VCaP (cell line): ENCODE measurements around the gene GPC1.

ENCODE experiments used
- H3K27ac ChIP-seq: fragments of 450-650 bp; 2 replicates; pipeline ENCODE4 v1.5.1; 2017
- TF ChIP-seq, protein P1 (sequence below): fragments of 450-650 bp; conservative IDR thresholded peaks from 2 replicates; pipeline ENCODE4 v1.5.1; 2017; ENCODE audit warnings: mild to moderate bottlenecking, moderate library complexity

GPC1 gene

DNA sequence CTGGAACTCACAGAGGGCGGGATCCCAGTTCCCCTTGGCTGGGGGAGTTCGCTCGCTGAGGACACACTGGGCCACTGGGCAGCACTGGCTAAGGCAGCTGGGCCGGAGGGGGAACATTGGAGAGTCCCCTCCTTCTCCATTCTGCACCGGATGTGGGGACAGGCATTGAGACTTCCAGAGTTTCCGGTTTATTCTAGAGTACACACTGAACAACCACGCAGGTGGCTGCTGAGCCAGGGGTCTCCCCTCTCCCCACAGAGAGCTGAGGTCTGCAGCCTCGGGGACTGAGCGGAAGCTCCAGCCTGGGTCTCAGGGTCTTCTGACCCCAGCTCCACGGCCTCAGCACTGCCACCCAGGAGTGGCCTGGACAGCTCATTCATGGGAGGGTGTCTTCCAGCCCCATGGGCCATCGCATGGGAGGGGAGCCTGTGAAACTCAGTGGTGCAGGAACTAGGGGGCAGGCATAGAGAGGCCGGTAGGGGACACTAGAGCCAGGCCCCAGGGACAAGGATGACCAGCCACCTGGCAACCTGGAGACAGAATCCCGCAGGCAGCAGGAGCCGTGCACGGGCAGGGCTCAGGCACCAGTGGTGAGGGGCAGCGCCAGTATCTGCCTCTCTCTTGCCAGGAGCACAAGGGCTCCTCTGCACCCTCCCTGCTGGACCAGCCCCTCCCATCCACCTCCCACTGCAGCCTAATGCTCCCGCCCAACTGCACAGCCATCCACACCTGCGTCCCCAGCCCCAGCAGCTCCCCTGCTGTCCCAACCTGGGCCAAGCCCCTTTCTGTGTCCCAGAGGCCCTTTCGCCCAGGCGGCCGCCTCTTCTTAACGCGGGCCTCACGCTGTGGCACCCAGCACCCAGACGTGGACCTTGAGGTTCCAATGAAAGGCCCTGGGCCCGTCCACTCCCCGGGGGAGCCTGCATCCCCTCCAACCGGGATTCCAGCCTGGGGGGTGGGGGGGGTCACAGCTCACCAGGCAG, 45.1 kb upstream of the GPC1 start:
- H3K27ac ChIP-seq, result no peak overlapping the region
- TF ChIP-seq, protein P1, sequence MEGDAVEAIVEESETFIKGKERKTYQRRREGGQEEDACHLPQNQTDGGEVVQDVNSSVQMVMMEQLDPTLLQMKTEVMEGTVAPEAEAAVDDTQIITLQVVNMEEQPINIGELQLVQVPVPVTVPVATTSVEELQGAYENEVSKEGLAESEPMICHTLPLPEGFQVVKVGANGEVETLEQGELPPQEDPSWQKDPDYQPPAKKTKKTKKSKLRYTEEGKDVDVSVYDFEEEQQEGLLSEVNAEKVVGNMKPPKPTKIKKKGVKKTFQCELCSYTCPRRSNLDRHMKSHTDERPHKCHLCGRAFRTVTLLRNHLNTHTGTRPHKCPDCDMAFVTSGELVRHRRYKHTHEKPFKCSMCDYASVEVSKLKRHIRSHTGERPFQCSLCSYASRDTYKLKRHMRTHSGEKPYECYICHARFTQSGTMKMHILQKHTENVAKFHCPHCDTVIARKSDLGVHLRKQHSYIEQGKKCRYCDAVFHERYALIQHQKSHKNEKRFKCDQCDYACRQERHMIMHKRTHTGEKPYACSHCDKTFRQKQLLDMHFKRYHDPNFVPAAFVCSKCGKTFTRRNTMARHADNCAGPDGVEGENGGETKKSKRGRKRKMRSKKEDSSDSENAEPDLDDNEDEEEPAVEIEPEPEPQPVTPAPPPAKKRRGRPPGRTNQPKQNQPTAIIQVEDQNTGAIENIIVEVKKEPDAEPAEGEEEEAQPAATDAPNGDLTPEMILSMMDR, result no peak

DNA sequence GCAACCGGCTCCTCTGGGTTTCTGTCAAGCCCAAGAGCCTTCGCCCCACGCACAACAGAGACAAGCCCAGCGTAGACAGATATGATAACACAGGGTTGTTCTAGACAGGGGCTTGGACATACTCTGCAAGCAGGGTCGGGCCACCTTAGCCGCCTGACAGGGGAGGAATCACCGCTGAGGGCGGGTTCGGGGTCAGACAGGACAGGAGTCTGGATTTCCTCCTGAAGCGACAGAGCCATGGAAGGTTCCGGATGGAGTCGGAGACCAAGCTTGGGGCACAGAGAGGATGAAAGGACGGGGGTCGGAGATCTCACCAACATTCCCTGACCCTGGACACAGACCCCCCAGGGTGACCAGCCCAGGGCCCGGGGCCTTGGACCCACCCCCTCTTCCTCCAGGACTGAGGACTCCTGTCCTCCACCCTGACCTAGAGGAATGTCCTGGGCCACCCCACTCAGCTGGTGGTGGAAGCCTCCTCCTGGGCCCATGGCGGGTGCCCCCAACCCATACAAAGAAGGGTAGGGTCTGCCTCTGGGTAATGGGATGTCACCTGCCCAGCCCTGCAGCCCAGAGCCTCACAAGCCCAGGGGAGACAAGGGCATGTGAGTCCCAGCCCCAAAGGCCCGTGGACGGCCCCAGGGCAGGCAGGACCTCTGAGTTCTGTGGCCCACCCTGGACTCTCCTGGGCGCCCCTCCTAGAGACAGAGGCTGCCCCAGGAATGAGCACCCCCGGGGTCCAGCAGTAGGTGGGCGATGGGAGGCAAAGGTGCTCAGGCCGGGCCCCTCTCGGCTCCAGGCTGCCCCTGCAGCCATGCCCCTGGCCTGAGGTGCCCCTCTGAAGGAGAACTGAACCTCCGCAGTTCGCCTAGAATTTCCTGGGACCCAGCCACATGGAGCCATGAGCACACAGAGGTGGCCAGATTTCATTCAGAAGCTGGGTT, 44.1 kb upstream of the GPC1 start:
- TF ChIP-seq, protein P1, result no peak
- no peak overlapping the region for H3K27ac ChIP-seq

DNA sequence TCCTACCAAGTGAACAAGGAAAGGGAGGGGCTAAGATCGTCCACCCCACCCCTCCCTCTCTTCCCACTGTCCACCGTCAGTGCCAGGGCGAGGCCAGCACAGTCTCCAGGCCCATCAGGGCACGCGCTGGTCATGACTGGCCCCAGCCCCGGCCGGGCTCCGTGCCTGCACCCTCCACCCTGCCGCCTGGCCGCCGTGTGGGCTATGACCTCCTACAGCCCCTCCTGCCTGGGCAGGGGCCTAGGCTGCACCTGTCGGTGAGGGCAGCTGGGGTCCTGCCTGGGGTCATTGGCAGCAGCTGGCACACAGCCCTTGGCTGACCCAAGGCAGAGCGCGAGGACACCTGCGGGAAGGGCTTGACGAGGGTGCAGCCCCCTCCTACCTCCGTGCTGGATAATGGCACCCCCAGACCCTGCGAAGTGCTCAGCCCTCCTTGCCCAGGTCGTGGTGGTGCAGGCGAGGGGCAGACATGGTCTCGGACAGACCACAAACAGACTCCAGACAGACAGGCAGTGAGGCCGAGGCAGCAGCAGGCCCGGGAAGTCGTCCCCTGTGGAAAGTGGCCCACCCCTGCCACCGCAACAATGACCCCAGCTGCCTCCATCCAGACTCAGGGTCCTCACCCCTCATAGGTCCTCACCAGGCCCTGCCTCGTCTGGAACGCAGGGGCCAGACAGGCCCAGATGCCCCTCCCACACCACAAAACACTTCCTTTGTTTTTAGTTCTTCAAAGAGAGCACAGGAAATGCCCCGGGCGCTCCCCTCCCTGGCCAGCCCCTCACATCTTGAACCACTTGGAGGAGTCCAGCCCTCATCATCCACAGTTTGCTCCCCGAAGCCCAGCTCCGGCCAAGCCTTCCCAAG, 43.1 kb upstream of the GPC1 start:
- H3K27ac ChIP-seq, result no peak overlapping the region
- TF ChIP-seq, protein P1, result no peak

DNA sequence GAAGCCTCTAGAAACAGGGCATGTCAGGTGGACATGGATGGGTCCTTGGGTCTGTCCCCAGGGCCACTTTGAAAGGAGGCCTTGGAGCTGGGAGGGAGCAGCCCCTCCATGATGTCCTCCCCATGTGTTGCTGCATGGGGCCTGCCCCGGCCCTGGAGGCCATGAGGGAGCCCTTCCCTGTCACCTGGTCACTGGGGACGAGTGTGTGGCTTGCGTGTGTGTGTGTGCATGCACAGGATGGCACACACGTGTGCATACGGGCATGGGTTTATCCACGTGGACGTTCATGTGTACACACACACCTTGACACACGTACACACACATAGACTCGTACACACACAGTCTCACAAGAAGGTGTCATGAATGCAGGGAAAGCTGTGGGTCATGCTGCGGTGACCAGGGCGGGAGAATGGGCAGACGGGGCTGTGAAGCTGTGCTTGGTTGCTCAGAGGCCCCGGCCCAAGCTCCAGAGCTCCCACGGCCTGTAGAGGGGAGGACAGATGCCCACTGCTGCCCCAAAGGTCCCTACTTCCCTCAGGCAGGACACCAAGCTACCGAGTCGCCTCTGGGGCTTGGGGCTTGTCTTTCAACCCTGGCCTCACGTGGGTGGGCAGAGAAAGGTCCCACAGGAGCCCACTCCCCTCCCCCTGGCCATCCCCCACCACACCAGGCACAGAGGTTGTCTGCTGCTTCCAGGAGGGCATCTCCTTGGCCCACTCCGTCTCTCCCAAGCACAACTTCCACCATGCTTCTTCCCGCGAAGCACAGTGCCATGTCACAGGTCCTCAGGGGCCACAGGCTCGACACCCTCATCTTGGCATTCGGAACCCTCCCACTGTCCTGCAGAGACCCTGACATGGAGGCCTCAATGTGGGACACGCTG, 42.3 kb upstream of the GPC1 start:
- TF ChIP-seq, protein P1, result no peak
- no peak overlapping the region for H3K27ac ChIP-seq

DNA sequence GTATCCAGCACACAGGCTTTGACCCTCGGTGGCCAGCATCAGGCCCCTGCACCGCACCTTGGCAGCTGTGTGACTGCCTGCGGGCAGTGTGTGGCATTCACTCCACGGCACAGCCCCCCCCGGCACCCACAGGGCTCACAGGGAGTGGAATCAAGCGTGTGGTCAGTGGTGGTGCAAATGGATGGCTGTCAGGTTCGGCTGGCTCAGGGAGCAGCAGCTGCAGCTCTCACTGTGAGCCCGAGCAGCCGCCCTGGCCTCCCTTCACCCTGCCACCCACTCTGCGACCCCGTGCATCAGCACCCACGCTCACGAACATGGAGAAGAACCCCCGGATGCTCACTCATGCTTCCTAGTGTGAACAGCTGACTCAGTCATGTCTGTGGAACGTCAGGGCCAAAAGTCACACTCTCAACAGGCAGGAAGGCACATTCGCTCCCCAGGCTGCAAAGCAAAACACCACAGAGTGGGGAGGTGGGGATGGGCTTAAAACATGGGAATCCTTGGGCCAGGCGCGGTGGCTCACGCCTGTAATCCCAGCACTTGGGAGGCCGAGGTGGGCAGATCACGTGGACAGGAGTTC, 41.5 kb upstream of the GPC1 start:
- TF ChIP-seq, protein P1, result no peak

DNA sequence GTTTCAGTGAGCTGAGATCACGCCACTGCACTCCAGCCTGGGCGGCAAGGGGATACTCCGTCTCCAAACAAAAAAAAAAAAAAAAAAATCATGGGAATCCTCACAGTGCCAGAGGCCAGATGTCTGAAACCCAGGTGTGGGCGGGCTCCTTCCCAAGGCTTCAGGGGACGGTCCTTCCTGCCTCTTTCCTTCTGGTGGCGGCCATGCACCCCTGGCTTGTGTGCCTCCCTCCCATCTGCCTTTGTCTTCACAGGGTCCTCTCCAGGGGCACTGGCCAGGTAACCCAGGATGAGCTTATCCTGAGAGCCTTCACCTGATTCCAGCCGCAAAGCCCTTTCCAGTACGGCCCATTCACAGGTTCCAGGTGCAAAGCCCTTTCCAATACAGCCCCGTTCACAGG, 40.9 kb upstream of the GPC1 start:
- TF ChIP-seq, protein P1, result no peak
- H3K27ac ChIP-seq, result no peak overlapping the region

More for the DNA sequence above, 41.5 kb upstream of the GPC1 start:
- no peak overlapping the region for H3K27ac ChIP-seq
